ENCODE results near the gene LOC128125822.

LOC128125822 gene

GRCh38 chr6:63554782-63555181 lies 17.5 kb upstream of the LOC128125822 start:
- no peak for DNase-seq (ENCODE audit: low spot score)
- H3K27ac ChIP-seq = no peak overlapping the region
- H3K4me3 ChIP-seq = no peak overlapping the region
- no peak for TF ChIP-seq CTCF (IDR thresholded peaks at IDR 0.05)

- TF ChIP-seq CTCF (IDR thresholded peaks at IDR 0.05) = no peak
- DNase-seq (ENCODE audit: low spot score) = no peak
These were observed 15.9 kb upstream of the LOC128125822 start for GRCh38 chr6:63556369-63556768.

GRCh38 chr6:63558278-63558677 lies 14.0 kb upstream of the LOC128125822 start:
- DNase-seq (ENCODE audit: low spot score) = no peak
- H3K4me3 ChIP-seq = no peak overlapping the region
- no peak overlapping the region for H3K27ac ChIP-seq
- no peak for TF ChIP-seq CTCF (IDR thresholded peaks at IDR 0.05)

More at GRCh38 chr6:63556369-63556768, 15.9 kb upstream of the LOC128125822 start:
- Histone ChIP-seq H3K27ac (no peak overlapping the region), H3K4me3 (no peak overlapping the region)

- no peak for TF ChIP-seq CTCF (IDR thresholded peaks at IDR 0.05)
- no peak overlapping the region for H3K27ac ChIP-seq
These were observed 11.4 kb upstream of the LOC128125822 start for GRCh38 chr6:63560801-63561287.

GRCh38 chr6:63561288-63561687 lies 11.0 kb upstream of the LOC128125822 start:
- no peak overlapping the region for H3K27ac ChIP-seq
- no peak for TF ChIP-seq CTCF (IDR thresholded peaks at IDR 0.05)
- no peak for DNase-seq (ENCODE audit: low spot score)
- no peak overlapping the region for H3K4me3 ChIP-seq

More at GRCh38 chr6:63560801-63561287, 11.4 kb upstream of the LOC128125822 start:
- no peak for DNase-seq (ENCODE audit: low spot score)
- no peak overlapping the region for H3K4me3 ChIP-seq

- DNase-seq (ENCODE audit: low spot score) = no peak
- Histone ChIP-seq H3K4me3 (no peak overlapping the region), H3K27ac (no peak overlapping the region)
- TF ChIP-seq CTCF (IDR thresholded peaks at IDR 0.05) = no peak
These were observed 9.0 kb upstream of the LOC128125822 start for GRCh38 chr6:63563235-63563634.

GRCh38 chr6:63565058-63565726 lies 7.1 kb upstream of the LOC128125822 start:
- Histone ChIP-seq H3K4me3 (no peak overlapping the region), H3K27ac (no peak overlapping the region)
- no peak for TF ChIP-seq CTCF (IDR thresholded peaks at IDR 0.05)
- DNase-seq (ENCODE audit: low spot score) = no peak
